ENCODE data around the gene CFDP1.

The CFDP1 gene

DNA sequence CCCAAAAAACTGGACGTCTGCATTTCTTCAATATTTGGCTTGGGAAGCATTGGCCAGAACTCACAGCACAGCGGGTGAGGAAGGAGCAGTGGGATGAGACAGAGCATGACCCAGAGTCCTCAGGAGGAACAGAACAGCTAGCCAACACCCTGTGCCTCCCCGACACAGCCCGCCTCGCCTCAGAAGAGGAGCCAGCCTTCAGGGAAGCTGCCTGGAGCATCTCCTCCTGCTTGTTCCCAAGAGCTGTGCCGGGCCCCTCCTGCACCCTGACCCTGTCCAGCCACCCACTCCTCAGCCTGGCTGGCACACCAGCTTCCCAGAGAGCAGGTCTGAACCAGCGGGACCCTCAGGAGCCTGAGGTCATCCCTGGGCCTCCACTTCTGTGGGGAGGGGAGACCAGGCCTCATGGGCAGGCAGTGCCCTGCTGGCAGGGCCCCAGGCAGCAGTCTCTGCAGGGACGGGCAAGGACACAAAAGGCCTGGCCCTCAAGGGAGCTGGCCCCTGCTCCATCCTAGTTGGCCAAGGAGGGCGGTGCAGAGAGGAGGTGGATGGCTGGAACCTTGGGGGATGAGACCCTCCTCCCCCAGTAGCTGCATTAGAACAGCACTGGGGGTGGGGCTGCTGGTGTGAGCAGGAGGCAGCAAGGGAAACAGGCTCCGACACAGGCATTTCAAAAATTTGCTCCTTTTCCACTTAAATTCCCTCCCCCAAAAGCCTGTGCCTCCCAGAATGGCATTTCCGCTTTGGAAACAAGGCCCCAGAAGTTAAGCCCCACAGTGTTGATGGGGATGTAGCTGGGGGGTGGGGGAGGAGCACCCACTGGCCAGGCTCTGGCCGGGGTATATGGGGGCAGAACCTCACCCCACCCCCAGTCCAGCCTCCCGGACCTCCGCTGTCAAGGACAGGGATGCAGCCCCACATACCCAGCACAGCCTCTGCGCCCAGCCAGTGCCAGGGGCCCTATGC, 180.1 kb downstream of the CFDP1 start:
- no peak for TF ChIP-seq CTCF (IDR thresholded peaks at IDR 0.05)

- TF ChIP-seq CTCF (IDR thresholded peaks at IDR 0.05): no peak
Measured at GRCh38 chr16:75252049-75252864, 181.0 kb downstream of the CFDP1 start.

DNA sequence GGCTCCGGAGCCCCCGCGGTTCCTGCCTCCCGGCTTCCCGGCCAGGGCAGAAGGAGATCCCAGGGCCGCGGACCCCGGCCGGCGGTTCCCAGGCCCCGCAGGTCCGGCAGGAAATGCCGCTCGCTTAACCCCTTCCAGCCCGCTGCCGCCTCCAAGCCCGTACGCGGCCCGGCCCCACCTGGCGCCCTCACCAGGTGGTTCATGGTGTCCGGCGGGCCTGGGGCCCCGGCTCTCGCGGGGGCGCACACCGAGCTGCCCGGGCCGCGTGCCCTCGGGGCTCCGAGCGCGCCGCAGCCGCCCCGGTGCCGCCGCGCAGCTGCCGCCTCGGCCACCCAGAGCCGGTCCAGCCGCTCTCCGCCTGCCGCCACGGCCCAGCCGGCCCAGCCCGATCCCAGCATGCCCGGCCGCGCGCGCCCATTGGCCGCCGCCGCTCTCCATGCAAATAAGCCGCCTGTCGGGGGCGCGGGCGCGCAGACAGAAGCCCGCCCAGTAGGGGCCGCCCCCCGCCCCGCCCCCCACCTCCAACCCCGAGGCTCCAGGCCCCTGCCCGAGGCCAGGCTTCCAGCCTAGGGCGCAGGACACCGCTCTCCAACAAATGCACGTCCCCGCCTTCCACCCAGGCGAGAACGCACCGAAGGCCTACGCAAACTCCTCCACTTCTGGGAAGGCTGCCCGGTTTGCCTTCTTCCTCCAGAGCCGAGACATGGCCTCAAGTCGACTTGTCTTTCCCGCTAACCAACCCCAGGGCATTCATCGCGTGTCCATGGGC, 181.8 kb downstream of the CFDP1 start, which contains the start of gene BCAR1:
Gene BCAR1, minus strand, starts transcription at position 345 of the 769 bp plus-strand sequence. Its CDS starts 142 bp downstream, at position 203.
- no peak for TF ChIP-seq CTCF (IDR thresholded peaks at IDR 0.05)

DNA sequence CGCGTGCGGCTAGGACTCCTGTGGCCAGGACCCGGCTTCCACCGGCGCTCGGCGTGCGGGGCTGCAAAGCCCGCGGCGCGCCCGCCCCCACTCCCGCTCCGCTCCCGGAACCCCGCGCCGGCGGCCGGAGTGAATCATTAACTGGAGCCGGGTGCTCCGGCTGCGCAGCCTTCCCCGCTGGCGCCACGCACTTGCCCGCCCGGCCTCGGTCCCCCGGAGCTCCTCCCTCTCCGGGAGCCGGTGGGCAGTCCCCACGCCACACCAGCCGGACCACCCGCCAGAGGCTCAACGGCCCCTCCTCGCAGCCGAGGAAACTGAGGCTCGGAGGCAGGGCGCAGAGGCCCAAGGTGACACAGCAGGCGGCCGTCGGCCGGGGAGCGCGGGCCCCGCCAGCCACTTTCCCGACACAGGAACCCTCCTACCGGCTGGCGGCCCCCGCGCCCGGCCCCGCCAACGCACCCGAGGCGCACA, 182.5 kb downstream of the CFDP1 start:
- no peak for TF ChIP-seq CTCF (IDR thresholded peaks at IDR 0.05)

- no peak for TF ChIP-seq CTCF (IDR thresholded peaks at IDR 0.05)
Measured at GRCh38 chr16:75250089-75250808, 183.1 kb downstream of the CFDP1 start.

DNA sequence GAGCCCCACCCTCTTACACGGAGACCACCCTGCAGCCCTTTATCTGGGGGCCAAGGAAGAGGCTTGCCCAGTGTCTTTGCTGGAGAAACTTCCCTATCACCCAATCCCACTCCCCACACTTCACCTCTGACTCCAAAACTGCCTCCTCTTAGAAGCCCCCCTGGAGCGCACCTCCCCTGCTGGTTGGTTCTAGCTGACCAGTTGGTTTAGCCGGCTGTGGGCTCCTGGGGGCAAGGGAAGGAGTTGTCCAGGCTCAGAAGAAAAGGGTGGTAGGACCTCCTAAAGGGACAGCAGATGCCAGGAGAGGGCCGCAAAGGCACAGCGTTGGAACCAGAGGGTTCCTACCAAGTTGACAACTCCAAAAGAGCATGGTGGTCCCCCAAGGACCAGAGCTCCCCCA, 183.9 kb downstream of the CFDP1 start:
- TF ChIP-seq CTCF (IDR thresholded peaks at IDR 0.05): no peak
